GM12878 (cell line): ENCODE results near the gene MCM3. TPM values are rescaled to one million over a fixed set of nuclear protein-coding genes. Genes with fewer than 3 reads are reported as not detected.

ENCODE experiments used
- E4F1 ChIP-seq: fragments of 450-650 bp; IDR thresholded peaks from 2 replicates; pipeline ENCODE4 v1.6.1; 2018; ENCODE audit warnings: borderline replicate concordance, mild to moderate bottlenecking; ENCODE audit not compliant: partially characterized antibody
- EED ChIP-seq: sonication (generic); IDR thresholded peaks from 2 replicates; pipeline ENCODE4 v1.6.1; 2016; ENCODE audit warnings: antibody characterized with exemption, low read depth
- EP300 ChIP-seq, 2 experiments: fragments of 150-350 bp in 1 of 2; IDR thresholded peaks; 2 replicates each; pipeline ENCODE4 v1.6.1; 2011 to 2012; ENCODE audit warnings: low read depth in 2 of 2, low read length in 2 of 2, borderline replicate concordance in 1 of 2, improper control_type of control experiment in 1 of 2, inconsistent platforms in 1 of 2; ENCODE audit not compliant: control insufficient read depth in 1 of 2
- HDGF ChIP-seq: fragments of 450-650 bp; IDR thresholded peaks from 2 replicates; pipeline ENCODE4 v1.6.1; 2016; ENCODE audit warnings: antibody characterized with exemption
- IKZF2 ChIP-seq, 2 experiments: fragments of 450-650 bp; IDR thresholded peaks; 2 replicates each; pipeline ENCODE4 v1.6.1; 2017; ENCODE audit warnings: mild to moderate bottlenecking in 2 of 2, moderate library complexity in 2 of 2
- JUND ChIP-seq: IDR thresholded peaks from 2 replicates; pipeline ENCODE4 v1.6.1; 2012; ENCODE audit warnings: low read depth, mild to moderate bottlenecking, low read length, improper control_type of control experiment, moderate library complexity
- KLF5 ChIP-seq: fragments of 450-650 bp; IDR thresholded peaks from 2 replicates; pipeline ENCODE4 v1.6.1; 2014; ENCODE audit warnings: mild to moderate bottlenecking; ENCODE audit not compliant: partially characterized antibody
- RAD21 ChIP-seq: IDR thresholded peaks from 2 replicates; pipeline ENCODE4 v1.6.1; 2011; ENCODE audit warnings: mild to moderate bottlenecking, low read depth, low read length, moderate library complexity; ENCODE audit not compliant: insufficient read depth
- RFX5 ChIP-seq: IDR thresholded peaks from 2 replicates; pipeline ENCODE4 v1.6.1; 2011; ENCODE audit warnings: low read depth, low read length, improper control_type of control experiment
- SKIL ChIP-seq: fragments of 450-650 bp; IDR thresholded peaks from 2 replicates; pipeline ENCODE4 v1.6.1; 2017; ENCODE audit warnings: mild to moderate bottlenecking, low read depth, inconsistent platforms; ENCODE audit not compliant: poor library complexity, severe bottlenecking
- TCF12 ChIP-seq: IDR thresholded peaks from 2 replicates; pipeline ENCODE4 v1.6.1; 2011; ENCODE audit warnings: low read depth, mild to moderate bottlenecking, low read length
- ZBTB40 ChIP-seq: fragments of 450-650 bp; IDR thresholded peaks from 2 replicates; pipeline ENCODE4 v1.6.1; 2016; ENCODE audit warnings: mild to moderate bottlenecking, moderate library complexity, borderline replicate concordance
- ZNF687 ChIP-seq: fragments of 450-650 bp; IDR thresholded peaks from 2 replicates; pipeline ENCODE4 v1.6.1; 2017; ENCODE audit warnings: mild to moderate bottlenecking, moderate library complexity
- ZZZ3 ChIP-seq: IDR thresholded peaks from 2 replicates; pipeline ENCODE4 v1.6.1; 2011; ENCODE audit warnings: low read depth; ENCODE audit not compliant: control insufficient read depth, insufficient read length
- polyA plus RNA-seq, 11 experiments: library from polyadenylated mRNA; depleted of rRNA in 4 of 11; unstranded in 6 of 11; stranded (reverse) in 5 of 11; fragments of >200 nt; fragmentation: Nextera tagmentation in 4 of 11; fragmentation: Illumina TruSeq in 1 of 11; extraction: Ambion mirVana in 4 of 11; extraction: Trizol in 1 of 11; gene quantifications; 1 replicate in 1 of 11; 2 replicates in 10 of 11; pipeline versions ENCODE4 v1.2.1 to v1.2.3, GENCODE V29; 2011 to 2016; ENCODE audit warnings: inconsistent platforms in 2 of 11, missing spikeins in 2 of 11, low read depth in 1 of 11
- total RNA-seq, 4 experiments: library from RNA; depleted of rRNA in 3 of 4; stranded (reverse); fragments of >200 nt in 3 of 4; fragmentation: Illumina TruSeq in 1 of 4; extraction: Trizol in 1 of 4; gene quantifications; 2 replicates each; pipeline versions ENCODE4 v1.2.1 to v1.2.3, GENCODE V29; 2013 to 2021

The MCM3 gene
- total and polyA plus RNA-seq, 10 of the 15 experiments (the other 5 are each of a cell fraction or from before 2014, with no cell fraction given): 74.1 to 265 (median 214) TPM

- TF ChIP-seq ZNF687 (no peak; the same call in 1 of the 2 replicates), ZBTB40 (no peak), IKZF2 (IDR thresholded peaks at IDR 0.05) (peak; percentile 74), HDGF (no peak), EP300 (IDR thresholded peaks at IDR 0.05; ENCODE audit: borderline replicate concordance in 1 of 2, control insufficient read depth in 1 of 2, low read depth in 2 of 2, low read length in 2 of 2) (no peak; a peak in 1 of 4 replicates), SKIL (no peak), JUND (peak; percentile 80), RAD21 (0 out of 2 replicates have a peak, but pooled peaks have one; percentile 11), ZZZ3 (no peak), RFX5 (no peak), EED (peak; percentile 59; the same call in 1 of the 2 replicates), E4F1 (no peak), KLF5 (no peak), TCF12 (0 out of 2 replicates have a peak, but pooled peaks have one; percentile 2)
These were observed 33.5 kb upstream of the MCM3 start (continued) for GRCh38 chr6:52317841-52318581.
